ENCODE results near the gene EPYC.

GRCh38 chr12:91009319-91009950 lies 4.7 kb upstream of the EPYC start:
- TF ChIP-seq, protein P1, sequence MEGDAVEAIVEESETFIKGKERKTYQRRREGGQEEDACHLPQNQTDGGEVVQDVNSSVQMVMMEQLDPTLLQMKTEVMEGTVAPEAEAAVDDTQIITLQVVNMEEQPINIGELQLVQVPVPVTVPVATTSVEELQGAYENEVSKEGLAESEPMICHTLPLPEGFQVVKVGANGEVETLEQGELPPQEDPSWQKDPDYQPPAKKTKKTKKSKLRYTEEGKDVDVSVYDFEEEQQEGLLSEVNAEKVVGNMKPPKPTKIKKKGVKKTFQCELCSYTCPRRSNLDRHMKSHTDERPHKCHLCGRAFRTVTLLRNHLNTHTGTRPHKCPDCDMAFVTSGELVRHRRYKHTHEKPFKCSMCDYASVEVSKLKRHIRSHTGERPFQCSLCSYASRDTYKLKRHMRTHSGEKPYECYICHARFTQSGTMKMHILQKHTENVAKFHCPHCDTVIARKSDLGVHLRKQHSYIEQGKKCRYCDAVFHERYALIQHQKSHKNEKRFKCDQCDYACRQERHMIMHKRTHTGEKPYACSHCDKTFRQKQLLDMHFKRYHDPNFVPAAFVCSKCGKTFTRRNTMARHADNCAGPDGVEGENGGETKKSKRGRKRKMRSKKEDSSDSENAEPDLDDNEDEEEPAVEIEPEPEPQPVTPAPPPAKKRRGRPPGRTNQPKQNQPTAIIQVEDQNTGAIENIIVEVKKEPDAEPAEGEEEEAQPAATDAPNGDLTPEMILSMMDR (IDR thresholded peaks at IDR 0.05; ENCODE audit: low read depth, low read length, missing input control): no peak
- TF ChIP-seq GABPA (IDR thresholded peaks at IDR 0.05 in 1 of 2, conservative IDR thresholded peaks at IDR 0.05 in 1 of 2): no peak
- no peak for TF ChIP-seq YY1 (IDR thresholded peaks at IDR 0.05)
- TF ChIP-seq RAD21 (IDR thresholded peaks at IDR 0.05): no peak

All from liver (tissue), 3 donors.